ENCODE measurements around the gene CCDC146.

Gene CCDC146

GRCh38 chr7:77313876-77314480, 191.6 kb downstream of the CCDC146 start:
- H3K4me3 ChIP-seq (ENCODE audit: low read depth, low read length), result no peak overlapping the region
- H3K79me2 ChIP-seq, result no peaks in the 10 kb centered on the region
- no peaks in the 10 kb centered on the region for H3K9me3 ChIP-seq (ENCODE audit: control insufficient read depth, low read length)
- no peaks in the 10 kb centered on the region for H3K27me3 ChIP-seq (ENCODE audit: control insufficient read depth, insufficient read depth, low read length)
- no peak overlapping the region for H2AFZ ChIP-seq
- no peak overlapping the region for H3K27ac ChIP-seq
- H3K4me1 ChIP-seq, result no peaks in the 10 kb centered on the region
- no peak overlapping the region for H3K9ac ChIP-seq
- TF ChIP-seq CTCF (IDR thresholded peaks at IDR 0.05), result no peak
- no peaks in the 10 kb centered on the region for H3K36me3 ChIP-seq (ENCODE audit: control insufficient read depth, insufficient read depth, low read length)
- H3K4me2 ChIP-seq (ENCODE audit: low read length), result no peak overlapping the region

DNA sequence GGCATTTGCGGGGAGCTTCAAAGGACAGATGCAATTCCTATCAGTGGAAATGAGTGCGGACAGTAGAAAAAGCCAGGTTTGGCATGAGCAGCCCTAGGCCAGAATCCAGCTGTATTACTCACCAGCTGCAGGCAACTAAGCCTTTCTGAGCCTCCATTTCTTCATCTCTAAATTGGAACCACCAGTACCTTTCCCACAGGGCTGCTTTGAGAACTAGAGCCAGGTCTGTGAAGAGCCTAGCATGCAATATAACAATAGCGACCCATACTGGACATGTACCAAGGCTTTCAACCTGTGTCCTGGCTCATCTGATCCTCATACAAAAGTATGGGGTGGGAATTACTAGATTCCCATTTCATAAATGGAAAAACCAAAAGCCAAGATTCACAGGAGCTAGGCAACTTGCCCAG, 192.8 kb downstream of the CCDC146 start:
- TF ChIP-seq CTCF (IDR thresholded peaks at IDR 0.05), result no peak
- Histone ChIP-seq H3K4me1 (peaks cover 2% of the 10 kb centered on the region), H3K27ac (no peak overlapping the region)

DNA sequence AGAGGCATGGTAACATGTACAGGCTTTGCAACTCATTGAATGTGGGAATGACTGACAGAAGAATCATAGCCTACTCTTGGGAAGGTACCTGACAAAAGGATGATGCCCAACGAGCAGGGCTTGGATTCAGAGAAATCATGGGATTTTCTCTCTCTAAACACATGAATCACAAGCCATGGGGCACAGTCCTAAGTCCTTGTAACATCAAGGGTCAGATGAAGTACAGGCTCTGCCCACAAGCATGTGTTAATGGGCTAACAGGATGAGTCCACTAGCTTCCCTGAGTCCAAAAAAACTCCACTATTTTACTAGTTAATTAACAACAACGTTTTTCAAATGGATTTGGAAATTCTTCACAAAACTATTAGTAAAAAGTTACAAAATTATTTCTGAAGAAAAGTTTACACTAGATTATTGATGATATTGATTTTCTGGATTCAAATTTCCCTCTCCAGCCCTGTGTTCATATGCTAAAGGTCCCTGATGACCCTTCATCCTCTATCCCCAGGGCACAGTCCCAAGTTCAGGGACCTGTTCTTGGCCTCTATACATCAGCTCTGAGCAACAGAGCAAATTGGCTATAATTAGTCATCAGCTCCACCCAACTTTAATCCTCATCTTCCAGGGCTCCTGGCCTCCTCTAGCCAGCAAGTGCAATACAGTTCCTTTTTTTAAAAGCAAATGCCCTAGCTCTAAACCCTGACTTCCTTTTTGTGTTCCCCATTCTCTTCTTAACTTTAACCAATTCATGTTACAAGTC, 194.0 kb downstream of the CCDC146 start:
- Histone ChIP-seq H3K27me3 (ENCODE audit: control insufficient read depth, insufficient read depth, low read length) (no peaks in the 10 kb centered on the region), H3K4me3 (ENCODE audit: low read depth, low read length) (no peak overlapping the region), H3K9me3 (ENCODE audit: control insufficient read depth, low read length) (no peaks in the 10 kb centered on the region), H3K9ac (no peak overlapping the region), H3K4me1 (peaks cover 10% of the 10 kb centered on the region), H3K4me2 (ENCODE audit: low read length) (no peak overlapping the region), H2AFZ (no peak overlapping the region), H3K27ac (no peak overlapping the region), H3K36me3 (ENCODE audit: control insufficient read depth, insufficient read depth, low read length) (no peaks in the 10 kb centered on the region), H3K79me2 (no peaks in the 10 kb centered on the region)
- no peak for TF ChIP-seq CTCF (IDR thresholded peaks at IDR 0.05)

More for the DNA sequence above, 192.8 kb downstream of the CCDC146 start:
- Histone ChIP-seq H3K27me3 (ENCODE audit: control insufficient read depth, insufficient read depth, low read length) (no peaks in the 10 kb centered on the region), H3K36me3 (ENCODE audit: control insufficient read depth, insufficient read depth, low read length) (no peaks in the 10 kb centered on the region), H3K9me3 (ENCODE audit: control insufficient read depth, low read length) (no peaks in the 10 kb centered on the region), H3K4me3 (ENCODE audit: low read depth, low read length) (no peak overlapping the region), H3K79me2 (no peaks in the 10 kb centered on the region), H2AFZ (no peak overlapping the region), H3K4me2 (ENCODE audit: low read length) (no peak overlapping the region), H3K9ac (no peak overlapping the region)

DNA sequence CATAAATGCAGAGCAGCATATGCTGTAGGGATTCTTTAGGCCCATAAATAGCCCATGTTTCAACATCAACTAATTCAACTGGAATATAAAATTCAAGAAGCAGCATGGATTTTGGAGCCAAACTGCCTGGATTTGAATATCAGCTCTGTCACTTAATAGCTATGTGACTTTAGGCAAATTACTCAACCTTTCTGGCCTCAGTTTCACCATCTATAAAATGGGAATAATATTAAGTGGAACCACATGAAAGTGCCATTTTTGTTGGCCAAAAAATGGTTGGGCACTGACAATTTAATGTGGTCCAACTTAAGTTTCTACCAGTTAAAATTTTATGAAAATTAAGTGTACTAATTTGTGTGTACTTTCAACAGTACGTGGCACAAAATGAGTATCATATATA, 195.6 kb downstream of the CCDC146 start:
- no peaks in the 10 kb centered on the region for H3K36me3 ChIP-seq (ENCODE audit: control insufficient read depth, insufficient read depth, low read length)
- no peak overlapping the region for H3K27ac ChIP-seq
- H3K9ac ChIP-seq, result no peak overlapping the region
- no peak for TF ChIP-seq CTCF (IDR thresholded peaks at IDR 0.05)
- no peak overlapping the region for H2AFZ ChIP-seq
- no peaks in the 10 kb centered on the region for H3K27me3 ChIP-seq (ENCODE audit: control insufficient read depth, insufficient read depth, low read length)
- H3K4me1 ChIP-seq, result peaks cover 10% of the 10 kb centered on the region
- no peak overlapping the region for H3K4me3 ChIP-seq (ENCODE audit: low read depth, low read length)
- H3K9me3 ChIP-seq (ENCODE audit: control insufficient read depth, low read length), result no peaks in the 10 kb centered on the region
- no peak overlapping the region for H3K4me2 ChIP-seq (ENCODE audit: low read length)
- H3K79me2 ChIP-seq, result no peaks in the 10 kb centered on the region
